Measurements from ENCODE around the gene PRPF31.
"Not testable (repeated sequence)": the region's sequence is repeated elsewhere in the genome, so short reads cannot be mapped to it uniquely, and the experiment has no call there.

Gene PRPF31

GRCh38 chr19:54115109-54116063 lies at the start of gene PRPF31, which contains the start of gene TFPT:
TSS of gene PRPF31 (plus strand) at chr19:54115754. CDS start at chr19:54118279, 2,525 bp downstream.
TSS of gene TFPT (minus strand) at chr19:54115657. CDS start at chr19:54115269, 388 bp downstream.
- peak; percentile 94 for DNase-seq

- no peak for DNase-seq
Observed at GRCh38 chr19:54069470-54069869, 46.1 kb upstream of the PRPF31 start.

GRCh38 chr19:54073829-54074228 lies 41.7 kb upstream of the PRPF31 start:
- no peak for DNase-seq

- no peak for DNase-seq
Observed at GRCh38 chr19:54074851-54075250, 40.7 kb upstream of the PRPF31 start.

- no peak for DNase-seq
Observed at GRCh38 chr19:54077334-54077733, 38.2 kb upstream of the PRPF31 start.

- DNase-seq = no peak
Observed at GRCh38 chr19:54081032-54081431, 34.5 kb upstream of the PRPF31 start, which contains the start of gene TARM1. TSS of gene TARM1 (minus strand) at chr19:54081365. CDS start at chr19:54081340, 25 bp downstream.

- DNase-seq = no peak
Observed at GRCh38 chr19:54084410-54084809, 31.1 kb upstream of the PRPF31 start.

GRCh38 chr19:54094426-54095000 lies 21.0 kb upstream of the PRPF31 start:
- DNase-seq = no peak

- DNase-seq = no peak
Observed at GRCh38 chr19:54095136-54095858, 20.3 kb upstream of the PRPF31 start.

GRCh38 chr19:54095859-54096616 lies 19.5 kb upstream of the PRPF31 start:
- peak; percentile 36 for DNase-seq

GRCh38 chr19:54096617-54097106 lies 18.9 kb upstream of the PRPF31 start:
- no peak for DNase-seq

GRCh38 chr19:54099190-54099902 lies 16.2 kb upstream of the PRPF31 start:
- no peak for DNase-seq

GRCh38 chr19:54099903-54100255 lies 15.7 kb upstream of the PRPF31 start:
- not testable (repeated sequence) for DNase-seq

- no peak for DNase-seq
Observed at GRCh38 chr19:54100561-54100960, 15.0 kb upstream of the PRPF31 start, which contains the start of gene OSCAR. TSS of gene OSCAR (minus strand) at chr19:54100803. CDS start at chr19:54100792, 11 bp downstream.

- peak; percentile 95 for DNase-seq
Observed at GRCh38 chr19:54102421-54103169, 13.0 kb upstream of the PRPF31 start, which contains the start of gene NDUFA3. TSS of gene NDUFA3 (plus strand) at chr19:54102855. CDS start at chr19:54102879, 24 bp downstream.

- DNase-seq = no peak
Observed at GRCh38 chr19:54104998-54105715, 10.4 kb upstream of the PRPF31 start.

- no peak for DNase-seq
Observed at GRCh38 chr19:54105796-54106195, 9.8 kb upstream of the PRPF31 start.

GRCh38 chr19:54106716-54107115 lies 8.8 kb upstream of the PRPF31 start:
- DNase-seq = no peak

GRCh38 chr19:54107876-54108490 lies 7.6 kb upstream of the PRPF31 start:
- no peak for DNase-seq
